Embryonic facial prominence (tissue), 1 donor: ENCODE measurements around the gene USP11.
A peak's percentile ranks its signal among the peaks of the same experiment; 100 is the strongest.

Source experiments
- DNase-seq: peaks from one replicate; pipeline ENCODE4 v3.0.0-alpha.2; 2016; ENCODE audit errors: extremely low spot score

Gene USP11

GRCh38 chrX:47204970-47205369, 27.8 kb upstream of the USP11 start:
- DNase-seq = no peak

- no peak for DNase-seq
Observed at GRCh38 chrX:47206316-47206715, 26.5 kb upstream of the USP11 start.

GRCh38 chrX:47208108-47208507, 24.7 kb upstream of the USP11 start:
- no peak for DNase-seq

- no peak for DNase-seq
Observed at GRCh38 chrX:47209508-47210238, 23.1 kb upstream of the USP11 start.

GRCh38 chrX:47210661-47211425, 22.0 kb upstream of the USP11 start:
- no peak for DNase-seq

GRCh38 chrX:47212381-47213293, 20.2 kb upstream of the USP11 start:
- no peak for DNase-seq

GRCh38 chrX:47214435-47215077, 18.3 kb upstream of the USP11 start:
- no peak for DNase-seq

GRCh38 chrX:47215291-47215900, 17.4 kb upstream of the USP11 start:
- no peak for DNase-seq

GRCh38 chrX:47216393-47216925, 16.4 kb upstream of the USP11 start:
- no peak for DNase-seq

GRCh38 chrX:47217121-47217851, 15.5 kb upstream of the USP11 start:
- no peak for DNase-seq

- peak; percentile 96 for DNase-seq
Observed at GRCh38 chrX:47217852-47218279, 14.9 kb upstream of the USP11 start.

- peak; percentile 50 for DNase-seq
Observed at GRCh38 chrX:47218280-47218919, 14.4 kb upstream of the USP11 start, which contains the start of gene CDK16. CDK16 (plus strand) TSS chrX:47218681; CDS start chrX:47223558, 4,877 bp downstream.

GRCh38 chrX:47218920-47219815, 13.6 kb upstream of the USP11 start:
- no peak for DNase-seq

- no peak for DNase-seq
Observed at GRCh38 chrX:47221756-47222155, 11.1 kb upstream of the USP11 start.

GRCh38 chrX:47222751-47223350, 10.0 kb upstream of the USP11 start:
- DNase-seq = no peak

- no peak for DNase-seq
Observed at GRCh38 chrX:47223476-47224250, 9.1 kb upstream of the USP11 start.

GRCh38 chrX:47224266-47224895, 8.4 kb upstream of the USP11 start:
- no peak for DNase-seq
